IgD-negative memory B cell (primary cell): Measurements from ENCODE around the gene GPM6B. TPM values are rescaled to one million over a fixed set of nuclear protein-coding genes. Genes with fewer than 3 reads are reported as not detected.
"Not testable (repeated sequence)": the region's sequence is repeated elsewhere in the genome, so short reads cannot be mapped to it uniquely, and the experiment has no call there.

Source experiments
- H3K27ac Mint-ChIP-seq, 3 donors: one replicate each; pipeline ENCODE4 v1.8.0; 2020 to 2022; ENCODE audit warnings: mild to moderate bottlenecking in 3 of 3, mixed read lengths in 3 of 3, moderate library complexity in 1 of 3
- H3K27me3 Mint-ChIP-seq: one replicate; pipeline ENCODE4 v1.8.0; 2021; ENCODE audit warnings: mixed read lengths
- H3K36me3 Mint-ChIP-seq: one replicate; pipeline ENCODE4 v1.8.0; 2020; ENCODE audit warnings: mild to moderate bottlenecking, mixed read lengths
- H3K4me1 Mint-ChIP-seq, 3 donors: one replicate each; pipeline ENCODE4 v1.8.0; 2020 to 2022; ENCODE audit warnings: mixed read lengths in 3 of 3, mild to moderate bottlenecking in 1 of 3
- H3K4me3 Mint-ChIP-seq, 4 donors: one replicate each; pipeline ENCODE4 v1.8.0; 2020 to 2022; ENCODE audit warnings: mild to moderate bottlenecking in 4 of 4, mixed read lengths in 4 of 4, moderate library complexity in 3 of 4
- H3K9me3 Mint-ChIP-seq, 3 donors: one replicate each; pipeline ENCODE4 v1.8.0; 2020 to 2021; ENCODE audit warnings: mixed read lengths in 3 of 3, mild to moderate bottlenecking in 1 of 3
- polyA plus RNA-seq: library from polyadenylated mRNA; unstranded; fragments of 300-500 nt; fragmentation: Illumina TruSeq; gene quantifications from one replicate; pipeline ENCODE4 v1.2.3, GENCODE V29; 2021

Gene GPM6B
- polyA plus RNA-seq, 1 donor from 2014 or later = 1.5 TPM

- peaks cover 0 to 2% (median 0%) of the 10 kb centered on the region in 3 donors for H3K9me3 Mint-ChIP-seq
- H3K4me1 Mint-ChIP-seq = peaks cover 34 to 45% (median 34%) of the 10 kb centered on the region in 3 donors
- H3K27ac Mint-ChIP-seq = peak within 1 kb of the TSS; percentile 78 to 99 (median 98)
- peak within 1 kb of the TSS; percentile 92 to 98 (median 95) for H3K4me3 Mint-ChIP-seq
- no peaks in the 10 kb centered on the region for H3K27me3 Mint-ChIP-seq
- peaks cover 8% of the 10 kb centered on the region for H3K36me3 Mint-ChIP-seq
Observed at GRCh38 chrX:13734278-13735172, 82.4 kb downstream of the GPM6B start, which contains the start of the genes OFD1 and TRAPPC2. TSS of gene OFD1 (plus strand) at chrX:13734748. CDS start at chrX:13735072, 324 bp downstream. TSS of gene TRAPPC2 (minus strand) at chrX:13734620. CDS start at chrX:13719963, 14,657 bp downstream.

GRCh38 chrX:13733506-13733905 lies 83.4 kb downstream of the GPM6B start:
- Mint-ChIP-seq H3K4me1 (peaks cover 38 to 49% (median 38%) of the 10 kb centered on the region in 3 donors), H3K36me3 (peaks cover 13% of the 10 kb centered on the region), H3K9me3 (peaks cover 0 to 2% (median 0%) of the 10 kb centered on the region in 3 donors), H3K27ac (peak overlapping the region; percentile 78 to 99 (median 98)), H3K4me3 (peak overlapping the region; percentile 92 to 98 (median 95)), H3K27me3 (no peaks in the 10 kb centered on the region)

- Mint-ChIP-seq H3K4me1 (peaks cover 43 to 58% (median 44%) of the 10 kb centered on the region in 3 donors), H3K27ac (peak overlapping the region in 1 of 3 donors; percentile 3), H3K9me3 (peaks cover 0 to 2% (median 0%) of the 10 kb centered on the region in 3 donors), H3K36me3 (peaks cover 13% of the 10 kb centered on the region), H3K27me3 (no peaks in the 10 kb centered on the region), H3K4me3 (peak overlapping the region; percentile 62 to 98 (median 95))
Observed at GRCh38 chrX:13732246-13733067, 84.4 kb downstream of the GPM6B start.

GRCh38 chrX:13730523-13730922 lies 86.4 kb downstream of the GPM6B start:
- H3K4me1 Mint-ChIP-seq = peaks cover 44 to 60% (median 48%) of the 10 kb centered on the region in 3 donors
- not testable (repeated sequence) for H3K9me3 Mint-ChIP-seq, H3K27me3 Mint-ChIP-seq
- peaks cover 11% of the 10 kb centered on the region for H3K36me3 Mint-ChIP-seq
- H3K4me3 Mint-ChIP-seq = peak overlapping the region in 1 of 4 donors; percentile 13
- peak overlapping the region in 1 of 3 donors; percentile 22 for H3K27ac Mint-ChIP-seq

GRCh38 chrX:13726583-13726982 lies 90.3 kb downstream of the GPM6B start:
- H3K27ac Mint-ChIP-seq, H3K4me3 Mint-ChIP-seq, H3K9me3 Mint-ChIP-seq, H3K27me3 Mint-ChIP-seq: not testable (repeated sequence)
- Mint-ChIP-seq H3K4me1 (peaks cover 33 to 51% (median 45%) of the 10 kb centered on the region in 3 donors), H3K36me3 (peaks cover 16% of the 10 kb centered on the region)

- H3K27ac Mint-ChIP-seq, H3K4me3 Mint-ChIP-seq, H3K27me3 Mint-ChIP-seq, H3K9me3 Mint-ChIP-seq: not testable (repeated sequence)
- peaks cover 11% of the 10 kb centered on the region for H3K36me3 Mint-ChIP-seq
- H3K4me1 Mint-ChIP-seq = peaks cover 31 to 44% (median 43%) of the 10 kb centered on the region in 3 donors
Observed at GRCh38 chrX:13724878-13725277, 92.0 kb downstream of the GPM6B start.

- Mint-ChIP-seq H3K27me3 (peaks cover 1% of the 10 kb centered on the region), H3K4me3 (peak overlapping the region in 1 of 4 donors; percentile 67), H3K27ac (peak overlapping the region in 2 of 3 donors; percentile 17 to 23), H3K36me3 (peaks cover 10% of the 10 kb centered on the region), H3K9me3 (no peaks in the 10 kb centered on the region), H3K4me1 (peaks cover 15 to 30% (median 27%) of the 10 kb centered on the region in 3 donors)
Observed at GRCh38 chrX:13721819-13722519, 94.9 kb downstream of the GPM6B start.

GRCh38 chrX:13721371-13721770 lies 95.5 kb downstream of the GPM6B start:
- Mint-ChIP-seq H3K4me3 (no peak overlapping the region), H3K27me3 (peaks cover 1% of the 10 kb centered on the region), H3K36me3 (peaks cover 10% of the 10 kb centered on the region), H3K9me3 (no peaks in the 10 kb centered on the region), H3K4me1 (peaks cover 14 to 24% (median 23%) of the 10 kb centered on the region in 3 donors), H3K27ac (no peak overlapping the region)

Other genes starting within 250 kb of the GPM6B start
- not detected for gene EGFL6, start 247.5 kb downstream of the GPM6B start, polyA plus RNA-seq
- 13.0 TPM for gene TCEANC, start 164.0 kb downstream of the GPM6B start, polyA plus RNA-seq
- 25.6 TPM for gene RAB9A, start 128.0 kb downstream of the GPM6B start, polyA plus RNA-seq
- gene TRAPPC2, start 82.5 kb downstream of the GPM6B start, polyA plus RNA-seq = 34.5 TPM
- 47.9 TPM for gene OFD1, start 82.3 kb downstream of the GPM6B start, polyA plus RNA-seq
- gene GEMIN8, start 212.8 kb upstream of the GPM6B start, polyA plus RNA-seq = 29.5 TPM